Activated T-helper 17 cell treated with anti-CD3 and anti-CD28 coated beads, Interleukin-2, amount 50 U/mL, for 72 hours (primary cell): ENCODE data around the gene PRKCH. TPM values are rescaled to one million over a fixed set of nuclear protein-coding genes. Genes with fewer than 3 reads are reported as not detected.

ENCODE experiments used
- ATAC-seq: fragments of 150-1000 bp; cut with Tn5 transposase; replicated peaks from 2 replicates; pipeline ENCODE4 v1.10.0; 2021; ENCODE audit warnings: mild to moderate bottlenecking, moderate library complexity
- H3K27ac Mint-ChIP-seq: one replicate; pipeline ENCODE4 v1.8.0; 2022; ENCODE audit warnings: mixed read lengths
- H3K27me3 Mint-ChIP-seq: one replicate; pipeline ENCODE4 v1.8.0; 2022; ENCODE audit warnings: mixed read lengths
- H3K36me3 Mint-ChIP-seq: one replicate; pipeline ENCODE4 v1.8.0; 2022; ENCODE audit warnings: low read depth, mild to moderate bottlenecking, mixed read lengths
- H3K4me1 Mint-ChIP-seq: one replicate; pipeline ENCODE4 v1.8.0; 2022; ENCODE audit warnings: mixed read lengths
- H3K4me3 Mint-ChIP-seq: one replicate; pipeline ENCODE4 v1.8.0; 2022; ENCODE audit warnings: mild to moderate bottlenecking, mixed read lengths
- H3K9me3 Mint-ChIP-seq: one replicate; pipeline ENCODE4 v1.8.0; 2022; ENCODE audit warnings: mixed read lengths
- total RNA-seq, 2 donors: library from RNA; stranded (reverse); gene quantifications; one replicate each; pipeline ENCODE4 v1.2.3, GENCODE V29; 2022

PRKCH gene
- total RNA-seq, 2 donors from 2014 or later = 127 to 148 TPM

DNA sequence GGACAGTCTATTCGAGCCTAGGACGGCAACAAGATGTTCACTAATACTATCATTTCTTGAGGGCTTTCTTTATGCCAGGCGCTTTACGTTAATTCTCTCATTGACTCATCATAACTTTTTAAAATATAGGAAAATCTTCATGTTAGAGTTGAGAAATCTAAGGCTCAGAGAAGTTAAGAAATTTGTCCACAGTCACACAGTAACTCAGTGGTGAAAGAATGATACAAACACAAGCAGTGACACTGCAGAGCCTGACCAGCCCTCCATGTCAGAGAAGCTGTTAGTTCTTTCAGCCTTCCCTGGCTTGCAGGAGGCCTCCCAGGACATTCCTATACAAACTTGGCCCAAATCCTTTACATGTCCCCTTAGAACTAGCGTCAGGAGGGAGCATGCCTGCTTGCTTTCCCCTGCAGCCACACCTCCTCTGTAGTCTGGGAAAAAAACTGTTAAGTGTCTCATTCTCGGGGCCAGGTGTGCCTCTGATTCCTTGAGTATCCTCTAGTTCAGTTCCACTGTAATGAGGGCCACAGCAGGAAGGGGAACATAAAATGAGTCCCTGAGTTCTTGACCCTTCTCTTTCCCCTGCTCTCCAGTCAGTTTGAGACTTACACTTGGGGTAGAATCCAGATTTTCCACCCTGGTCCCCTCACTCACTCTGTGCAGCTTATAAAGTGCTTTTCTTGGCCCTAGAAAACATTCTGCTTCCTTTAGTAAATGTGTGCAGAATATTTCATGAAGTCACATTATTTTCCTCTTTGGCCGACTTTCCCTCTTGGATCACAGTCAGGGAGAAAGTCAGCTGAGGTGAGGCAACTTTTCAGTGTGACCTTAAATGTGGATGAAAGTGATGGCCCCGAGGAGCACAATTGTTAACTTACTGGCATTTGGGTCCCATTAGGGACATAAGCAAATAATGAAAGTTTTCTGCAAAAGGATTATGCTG lies 221.7 kb downstream of the PRKCH start:
- Mint-ChIP-seq H3K27ac (peak overlapping the region; percentile 73), H3K27me3 (no peaks in the 10 kb centered on the region), H3K4me3 (no peak overlapping the region), H3K4me1 (peaks cover 17% of the 10 kb centered on the region), H3K9me3 (no peaks in the 10 kb centered on the region), H3K36me3 (peaks cover 99% of the 10 kb centered on the region)
- ATAC-seq = no peak

DNA sequence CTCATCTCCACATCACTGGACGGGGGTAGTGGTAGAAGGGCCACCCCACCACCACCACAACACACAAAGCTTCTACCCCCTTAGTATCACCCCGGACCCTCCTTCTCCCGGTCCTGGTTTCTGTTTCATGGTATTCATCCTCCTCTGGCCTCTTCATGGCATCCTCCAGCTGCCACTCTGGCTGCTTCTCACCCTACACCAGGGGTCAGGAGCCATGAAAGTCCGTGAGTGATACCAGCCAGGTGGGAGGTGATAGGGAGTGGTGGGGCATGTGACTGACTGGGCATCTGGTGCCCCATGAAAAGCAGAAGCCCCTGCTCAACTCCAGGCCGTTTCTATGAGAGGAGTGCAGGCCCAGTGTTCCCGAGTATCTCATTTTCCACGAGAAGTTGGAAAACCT lies 222.6 kb downstream of the PRKCH start:
- no peaks in the 10 kb centered on the region for H3K9me3 Mint-ChIP-seq
- no peak for ATAC-seq
- H3K4me3 Mint-ChIP-seq = no peak overlapping the region
- H3K36me3 Mint-ChIP-seq = peaks cover 99% of the 10 kb centered on the region
- peak overlapping the region; percentile 73 for H3K27ac Mint-ChIP-seq
- no peaks in the 10 kb centered on the region for H3K27me3 Mint-ChIP-seq
- peaks cover 17% of the 10 kb centered on the region for H3K4me1 Mint-ChIP-seq

DNA sequence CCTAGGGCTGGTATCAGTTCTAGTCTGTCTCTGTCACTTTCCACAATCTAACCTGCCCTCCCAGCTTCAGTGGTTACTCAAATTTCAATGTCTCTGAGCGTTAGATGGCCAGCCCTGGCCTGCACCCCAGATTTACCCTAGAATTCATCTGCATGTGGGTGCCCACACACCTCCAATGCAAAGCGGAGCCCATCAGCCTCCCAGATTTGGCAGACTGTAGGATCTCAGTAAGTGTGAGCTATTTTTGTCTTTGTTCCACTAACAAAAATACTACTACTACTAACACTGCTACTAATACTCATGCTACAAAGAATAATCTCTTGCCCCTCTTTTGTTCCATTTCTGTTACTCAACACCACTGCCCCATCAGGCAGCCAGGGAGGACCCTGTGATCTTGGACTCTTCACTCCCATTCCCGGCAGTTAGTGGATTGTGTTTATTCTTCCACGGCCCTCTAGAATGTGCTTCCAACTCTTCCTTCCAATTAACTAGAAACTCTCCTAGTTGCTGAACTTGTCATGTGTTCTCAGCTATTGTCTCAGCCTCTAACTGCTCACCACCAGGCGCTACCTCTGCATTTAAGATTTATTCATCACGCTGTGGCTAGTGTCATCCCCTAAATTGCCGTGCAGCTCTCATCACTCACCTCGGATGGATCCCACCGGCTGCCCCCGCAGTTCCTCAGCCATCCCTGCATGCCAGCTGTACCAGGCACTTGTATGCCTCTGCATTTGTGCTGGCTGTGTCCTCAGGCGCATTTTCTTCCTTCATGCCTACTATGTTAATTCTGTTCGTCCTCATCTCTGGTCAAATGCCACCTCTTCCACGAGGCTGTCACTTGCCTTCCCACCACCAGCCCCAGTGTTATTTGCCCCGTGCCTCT lies 223.3 kb downstream of the PRKCH start:
- Mint-ChIP-seq H3K4me1 (peaks cover 17% of the 10 kb centered on the region), H3K9me3 (no peaks in the 10 kb centered on the region), H3K4me3 (no peak overlapping the region), H3K27me3 (no peaks in the 10 kb centered on the region), H3K36me3 (peaks cover 99% of the 10 kb centered on the region), H3K27ac (peak overlapping the region; percentile 73)
- ATAC-seq = no peak

DNA sequence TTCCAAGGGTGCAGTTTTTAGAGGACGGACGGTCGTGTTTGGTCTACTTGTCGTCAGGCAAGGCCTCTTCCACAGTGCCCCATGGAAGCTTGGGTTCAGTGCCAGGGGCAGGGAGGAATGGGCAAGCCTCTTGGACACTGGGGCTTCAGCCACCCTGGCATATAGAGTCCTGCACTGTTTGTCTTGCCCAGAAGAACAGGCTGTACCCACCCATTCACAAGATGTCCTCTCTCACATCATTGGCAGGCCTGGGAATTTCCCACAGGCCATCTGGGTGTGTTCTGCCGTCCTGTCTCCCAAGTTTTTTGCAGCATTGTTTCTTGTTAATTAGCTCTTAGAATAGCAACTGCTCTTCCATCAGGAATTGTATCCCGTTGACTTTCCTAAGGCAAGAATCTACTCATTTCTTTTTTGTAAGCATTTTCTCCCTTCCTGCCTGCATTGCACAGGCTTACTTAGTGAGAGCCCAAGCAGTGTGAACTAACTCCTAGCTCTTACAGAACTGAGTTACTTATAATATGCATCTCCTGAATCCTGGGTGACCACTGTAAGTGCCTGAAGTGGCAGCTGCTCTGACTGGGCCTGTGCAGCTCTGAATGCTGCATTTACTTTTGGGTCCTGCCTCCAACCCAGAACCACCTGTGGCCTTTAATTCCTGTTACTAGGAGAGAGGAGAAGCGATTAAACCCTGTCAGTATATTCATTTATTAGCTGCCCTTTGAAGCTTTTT lies 224.5 kb downstream of the PRKCH start:
- H3K27me3 Mint-ChIP-seq = no peaks in the 10 kb centered on the region
- H3K9me3 Mint-ChIP-seq = no peaks in the 10 kb centered on the region
- peak overlapping the region; percentile 73 for H3K27ac Mint-ChIP-seq
- ATAC-seq = no peak
- peaks cover 99% of the 10 kb centered on the region for H3K36me3 Mint-ChIP-seq
- H3K4me1 Mint-ChIP-seq = peaks cover 15% of the 10 kb centered on the region
- no peak overlapping the region for H3K4me3 Mint-ChIP-seq

DNA sequence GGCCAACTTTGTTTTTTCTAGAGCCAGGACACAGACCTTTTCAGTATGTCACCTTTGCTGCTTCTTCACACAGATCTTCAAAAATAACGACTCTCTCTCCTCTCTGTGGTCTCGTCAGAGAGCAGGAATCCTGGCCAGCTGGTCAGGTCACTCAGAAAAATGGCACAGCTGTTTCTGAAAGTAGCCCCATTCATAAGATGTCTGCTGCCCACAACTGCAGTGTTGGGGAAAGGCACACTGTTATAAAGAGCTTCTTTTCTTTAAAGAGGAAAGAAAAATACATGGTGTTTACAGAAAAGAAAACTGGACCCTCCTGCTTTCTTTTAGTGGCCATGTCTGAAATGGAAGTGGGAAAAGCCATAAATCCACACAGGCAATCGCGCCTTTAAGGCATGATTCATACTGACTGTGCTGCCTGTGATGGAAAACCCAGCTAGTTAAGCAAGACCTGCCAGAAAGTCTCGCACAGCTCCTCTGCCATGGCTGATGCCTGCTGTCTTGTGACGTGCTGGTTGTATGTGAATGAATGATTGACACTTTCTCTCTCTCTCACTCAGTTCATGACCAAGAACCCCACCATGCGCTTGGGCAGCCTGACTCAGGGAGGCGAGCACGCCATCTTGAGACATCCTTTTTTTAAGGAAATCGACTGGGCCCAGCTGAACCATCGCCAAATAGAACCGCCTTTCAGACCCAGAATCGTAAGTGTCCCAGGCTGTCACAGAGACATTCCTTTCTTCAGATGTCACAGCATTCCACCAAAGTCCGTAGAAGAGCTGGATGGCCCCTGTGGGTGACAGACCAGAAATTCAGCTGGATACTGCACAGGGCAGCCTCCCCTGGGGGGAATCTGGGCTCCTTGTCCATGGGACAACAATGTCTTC lies 226.0 kb downstream of the PRKCH start:
- peaks cover 25% of the 10 kb centered on the region for H3K4me1 Mint-ChIP-seq
- no peak for ATAC-seq
- no peaks in the 10 kb centered on the region for H3K9me3 Mint-ChIP-seq
- no peaks in the 10 kb centered on the region for H3K27me3 Mint-ChIP-seq
- H3K36me3 Mint-ChIP-seq = peaks cover 99% of the 10 kb centered on the region
- no peak overlapping the region for H3K4me3 Mint-ChIP-seq
- peak overlapping the region; percentile 73 for H3K27ac Mint-ChIP-seq

DNA sequence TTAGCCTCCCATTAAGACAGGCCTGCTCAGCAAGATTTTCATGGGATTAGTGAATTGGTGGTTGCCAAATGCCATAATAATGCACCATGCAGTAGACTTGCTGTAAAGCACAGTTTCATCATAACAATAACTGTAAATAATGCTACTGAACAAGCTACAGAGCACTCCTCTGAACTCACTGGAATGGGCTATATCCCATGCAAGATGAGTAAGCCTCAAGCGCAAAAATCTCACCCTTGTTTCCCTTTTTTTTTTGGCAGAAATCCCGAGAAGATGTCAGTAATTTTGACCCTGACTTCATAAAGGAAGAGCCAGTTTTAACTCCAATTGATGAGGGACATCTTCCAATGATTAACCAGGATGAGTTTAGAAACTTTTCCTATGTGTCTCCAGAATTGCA lies 228.0 kb downstream of the PRKCH start:
- peaks cover 44% of the 10 kb centered on the region for H3K4me1 Mint-ChIP-seq
- no peak for ATAC-seq
- H3K36me3 Mint-ChIP-seq = peaks cover 89% of the 10 kb centered on the region
- H3K27me3 Mint-ChIP-seq = no peaks in the 10 kb centered on the region
- peak overlapping the region; percentile 93 for H3K27ac Mint-ChIP-seq
- H3K4me3 Mint-ChIP-seq = no peak overlapping the region
- H3K9me3 Mint-ChIP-seq = no peaks in the 10 kb centered on the region

DNA sequence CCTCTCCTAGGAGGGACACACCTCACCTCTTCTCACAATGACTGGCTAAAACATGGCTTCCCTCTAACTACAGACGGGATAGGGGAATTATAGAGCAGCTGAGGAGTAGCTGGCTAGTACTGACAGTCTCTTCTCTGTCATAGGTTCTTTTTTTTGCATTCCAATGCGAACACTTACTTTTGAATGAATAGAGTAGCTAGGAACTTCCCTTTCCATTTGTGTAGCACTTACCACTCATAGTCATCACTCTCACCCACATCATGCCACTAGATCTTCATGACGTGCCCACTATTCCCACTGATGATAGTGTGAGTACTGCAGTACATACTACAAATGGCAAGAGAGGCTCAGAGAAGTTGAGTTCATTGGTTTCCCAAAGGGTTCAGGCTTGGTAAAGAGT lies 230.0 kb downstream of the PRKCH start:
- no peaks in the 10 kb centered on the region for H3K27me3 Mint-ChIP-seq
- peak overlapping the region; percentile 93 for H3K27ac Mint-ChIP-seq
- no peaks in the 10 kb centered on the region for H3K9me3 Mint-ChIP-seq
- peak overlapping the region; percentile 80 for H3K4me3 Mint-ChIP-seq
- peak; percentile 91 for ATAC-seq
- peaks cover 38% of the 10 kb centered on the region for H3K4me1 Mint-ChIP-seq
- H3K36me3 Mint-ChIP-seq = peaks cover 70% of the 10 kb centered on the region

DNA sequence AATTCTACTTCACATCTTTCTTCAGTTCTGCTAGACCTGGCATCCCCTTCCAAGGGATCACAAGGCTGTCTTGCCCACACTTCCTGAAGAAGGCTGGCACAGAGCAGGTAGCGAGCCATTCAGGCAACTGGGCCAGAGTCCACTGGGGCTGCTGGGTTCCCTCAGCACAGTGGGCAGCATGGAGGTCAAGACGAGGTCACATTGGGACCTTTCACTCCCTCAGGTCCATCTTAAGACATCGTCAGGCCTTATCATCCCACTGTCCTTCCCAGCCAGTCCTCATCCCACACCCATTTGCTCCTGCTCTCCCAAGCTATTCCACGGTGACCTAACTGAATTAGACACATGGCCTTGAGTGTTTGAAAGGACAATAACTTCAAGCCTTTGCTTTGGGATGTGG lies 230.9 kb downstream of the PRKCH start:
- peaks cover 61% of the 10 kb centered on the region for H3K36me3 Mint-ChIP-seq
- H3K9me3 Mint-ChIP-seq = no peaks in the 10 kb centered on the region
- H3K27ac Mint-ChIP-seq = peak overlapping the region; percentile 93
- peak overlapping the region; percentile 80 for H3K4me3 Mint-ChIP-seq
- ATAC-seq = no peak
- H3K27me3 Mint-ChIP-seq = no peaks in the 10 kb centered on the region
- peaks cover 40% of the 10 kb centered on the region for H3K4me1 Mint-ChIP-seq

DNA sequence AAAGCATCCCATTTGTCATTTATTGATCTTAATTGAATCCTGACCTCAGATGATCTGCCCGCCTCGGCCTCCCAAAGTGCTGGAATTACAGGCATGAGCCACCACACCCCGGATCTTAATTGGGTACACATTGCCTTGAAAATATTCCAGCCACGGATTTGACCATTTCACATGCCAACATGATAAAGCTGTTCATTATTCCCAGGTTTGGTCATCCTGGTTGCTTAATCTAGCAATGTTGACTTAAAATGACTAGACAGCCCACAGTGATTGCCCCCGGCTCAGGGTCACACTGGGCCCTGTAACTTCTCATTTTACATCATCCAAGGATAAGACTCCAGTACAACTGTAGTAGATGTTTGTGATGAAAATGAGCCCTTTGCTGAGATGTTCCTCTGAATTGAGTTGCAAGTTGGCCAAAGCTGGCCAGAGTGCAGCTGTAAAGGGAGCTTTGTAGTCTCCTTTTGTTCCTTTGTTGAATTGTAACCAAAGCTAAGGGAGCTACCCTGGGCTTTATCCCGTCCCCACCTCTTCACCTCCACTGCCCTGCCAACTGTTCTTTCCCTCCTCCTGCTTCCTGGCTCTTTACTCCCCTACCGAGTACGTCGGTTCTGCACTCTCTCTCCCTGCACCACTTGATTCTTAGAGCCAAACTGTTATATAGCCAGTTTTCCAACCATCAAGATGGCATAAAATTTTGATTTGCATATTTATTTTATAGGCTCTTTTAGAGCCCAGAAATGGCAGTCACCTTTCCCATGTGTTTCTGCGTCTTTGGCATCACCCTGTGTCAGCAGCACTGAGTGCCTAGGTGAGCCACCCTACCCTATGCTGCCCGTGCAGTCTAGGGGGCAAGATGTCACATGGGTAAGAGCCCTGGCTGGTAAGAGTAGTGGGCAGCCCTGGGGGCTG lies 232.6 kb downstream of the PRKCH start:
- Mint-ChIP-seq H3K4me1 (peaks cover 43% of the 10 kb centered on the region), H3K9me3 (no peaks in the 10 kb centered on the region), H3K27me3 (no peaks in the 10 kb centered on the region), H3K27ac (peak overlapping the region; percentile 93), H3K4me3 (peak overlapping the region; percentile 80), H3K36me3 (peaks cover 44% of the 10 kb centered on the region)
- ATAC-seq = no peak

DNA sequence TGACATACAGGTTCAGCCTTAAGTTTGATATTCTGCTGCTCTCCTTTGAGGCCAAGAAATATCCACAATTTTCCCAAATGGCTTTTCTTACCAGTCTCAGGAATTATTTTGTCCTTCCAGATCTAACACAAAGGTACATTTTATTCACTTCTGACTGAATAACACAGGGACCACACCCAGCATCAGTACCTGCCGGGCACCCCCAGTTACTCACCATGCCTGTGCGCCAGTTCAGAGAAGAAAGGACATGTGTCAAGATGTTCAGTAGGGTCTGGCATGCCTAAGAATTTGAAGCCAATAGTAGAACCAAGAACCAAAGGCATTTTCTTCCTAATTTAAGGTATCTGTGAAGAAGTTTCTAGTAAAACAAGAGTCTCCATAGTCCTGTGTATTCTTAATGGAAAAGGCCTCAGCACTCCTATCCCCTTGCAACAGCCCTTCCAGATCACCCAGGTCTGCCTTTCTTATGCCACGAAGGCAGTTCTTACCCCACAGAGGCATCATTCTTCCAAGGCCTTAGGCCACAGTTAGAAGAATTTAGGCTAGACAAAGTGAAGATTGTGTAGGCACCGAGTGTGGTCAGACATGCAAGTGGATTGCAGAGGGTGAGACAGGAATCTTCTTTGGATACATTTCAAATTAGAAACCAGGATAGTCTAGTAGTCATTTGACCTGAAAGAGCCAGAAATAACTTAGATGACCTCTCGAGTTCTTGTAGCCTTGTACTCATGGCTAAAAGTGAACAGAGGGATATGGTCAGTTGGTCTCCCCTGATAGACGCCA lies 233.9 kb downstream of the PRKCH start:
- H3K27me3 Mint-ChIP-seq = no peaks in the 10 kb centered on the region
- peaks cover 31% of the 10 kb centered on the region for H3K36me3 Mint-ChIP-seq
- H3K9me3 Mint-ChIP-seq = no peaks in the 10 kb centered on the region
- H3K27ac Mint-ChIP-seq = peak overlapping the region; percentile 24
- H3K4me3 Mint-ChIP-seq = no peak overlapping the region
- peaks cover 43% of the 10 kb centered on the region for H3K4me1 Mint-ChIP-seq
- no peak for ATAC-seq

DNA sequence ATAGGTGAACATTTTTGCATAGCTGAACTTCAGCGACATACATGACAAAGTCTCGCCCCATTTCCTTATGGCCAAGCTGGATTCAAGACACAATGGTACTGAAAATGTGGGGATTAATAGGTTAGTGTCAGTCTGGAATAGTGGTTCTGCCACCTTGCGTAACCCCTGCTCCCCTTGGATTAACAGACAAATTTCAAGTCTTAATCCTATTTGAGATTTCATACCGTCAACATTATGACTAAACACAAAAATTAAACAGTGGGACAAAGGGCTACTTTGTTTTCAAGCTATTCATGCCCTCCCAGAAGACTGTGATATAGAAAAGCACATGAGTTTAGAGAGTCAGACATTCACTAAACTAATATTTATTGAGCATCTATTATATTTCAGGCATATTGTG lies 235.1 kb downstream of the PRKCH start:
- no peaks in the 10 kb centered on the region for H3K27me3 Mint-ChIP-seq
- H3K4me1 Mint-ChIP-seq = peaks cover 39% of the 10 kb centered on the region
- peak overlapping the region; percentile 39 for H3K27ac Mint-ChIP-seq
- ATAC-seq = no peak
- no peaks in the 10 kb centered on the region for H3K9me3 Mint-ChIP-seq
- H3K36me3 Mint-ChIP-seq = peaks cover 19% of the 10 kb centered on the region
- H3K4me3 Mint-ChIP-seq = no peak overlapping the region

DNA sequence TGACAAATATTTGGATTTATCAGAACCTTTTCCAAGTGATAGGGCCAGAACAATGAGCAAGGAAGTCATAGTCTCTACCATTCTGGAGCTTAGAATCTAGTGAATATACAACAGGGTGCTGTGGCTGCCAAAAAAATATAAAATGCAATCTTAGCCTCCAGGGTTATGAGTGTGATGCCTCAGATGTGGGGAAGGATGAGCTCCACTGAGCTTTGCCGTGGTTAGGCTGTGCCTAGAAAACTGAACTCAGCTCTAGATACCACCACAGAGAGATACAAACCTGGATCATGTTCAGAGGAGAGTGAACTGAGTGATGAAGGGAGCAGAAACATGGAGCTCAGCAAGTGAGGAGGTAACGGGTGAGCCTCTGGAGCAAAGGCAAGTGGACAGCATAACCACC lies 235.9 kb downstream of the PRKCH start:
- H3K9me3 Mint-ChIP-seq = no peaks in the 10 kb centered on the region
- H3K27me3 Mint-ChIP-seq = no peaks in the 10 kb centered on the region
- peaks cover 11% of the 10 kb centered on the region for H3K36me3 Mint-ChIP-seq
- peaks cover 40% of the 10 kb centered on the region for H3K4me1 Mint-ChIP-seq
- peak overlapping the region; percentile 39 for H3K27ac Mint-ChIP-seq
- no peak for ATAC-seq
- H3K4me3 Mint-ChIP-seq = no peak overlapping the region
